Kidney epithelial cell (primary cell): Measurements from ENCODE around the gene PBX1. TPM values are rescaled to one million over a fixed set of nuclear protein-coding genes. Genes with fewer than 3 reads are reported as not detected.

Experiments used
- DNase-seq: peaks from one replicate; pipeline ENCODE4 v3.0.0-alpha.2; 2010; ENCODE audit warnings: low read depth
- H3K27me3 ChIP-seq: 2 replicates; pipeline ENCODE4 v1.6.0; 2011; ENCODE audit warnings: low read length; ENCODE audit not compliant: control insufficient read depth, insufficient read depth
- H3K36me3 ChIP-seq: 2 replicates; pipeline ENCODE4 v1.5.1; 2011; ENCODE audit warnings: low read length; ENCODE audit not compliant: control insufficient read depth, insufficient read depth
- H3K4me3 ChIP-seq: 2 replicates; pipeline ENCODE4 v1.5.1; 2011; ENCODE audit warnings: low read depth, mild to moderate bottlenecking, control low read depth, low read length
- CTCF ChIP-seq: IDR thresholded peaks from 2 replicates; pipeline ENCODE4 v1.5.1; 2011; ENCODE audit warnings: mild to moderate bottlenecking, moderate library complexity, low read length, control low read depth, inconsistent platforms; ENCODE audit not compliant: insufficient read depth, poor library complexity, severe bottlenecking
- total RNA-seq: library from RNA; depleted of rRNA; stranded (reverse); fragments of >200 nt; gene quantifications from 2 replicates; pipeline ENCODE4 v1.2.3, GENCODE V29; 2015

The PBX1 gene
- total RNA-seq, 1 donor from 2014 or later, result 5.7 TPM

- Histone ChIP-seq H3K27me3 (no peaks in the 10 kb centered on the region), H3K36me3 (no peaks in the 10 kb centered on the region), H3K4me3 (no peak overlapping the region)
- DNase-seq, result no peak
- no peak for TF ChIP-seq CTCF
Measured at GRCh38 chr1:164557270-164557669, 1.7 kb upstream of the PBX1 start.

GRCh38 chr1:164559342-164560051 lies 513 bp downstream of the PBX1 start:
- no peak for DNase-seq
- H3K4me3 ChIP-seq, result peak overlapping the region; percentile 73
- no peak for TF ChIP-seq CTCF

GRCh38 chr1:164560121-164560541 lies 1.1 kb downstream of the PBX1 start:
- no peak for DNase-seq
- peak overlapping the region; percentile 73 for H3K4me3 ChIP-seq

More at GRCh38 chr1:164559342-164560051, 513 bp downstream of the PBX1 start:
- H3K36me3 ChIP-seq, result no peaks in the 10 kb centered on the region
- no peaks in the 10 kb centered on the region for H3K27me3 ChIP-seq

GRCh38 chr1:164560556-164560955 lies 1.6 kb downstream of the PBX1 start:
- no peak for TF ChIP-seq CTCF
- H3K36me3 ChIP-seq, result no peaks in the 10 kb centered on the region
- no peaks in the 10 kb centered on the region for H3K27me3 ChIP-seq
- no peak for DNase-seq
- H3K4me3 ChIP-seq, result peak overlapping the region; percentile 73

More at GRCh38 chr1:164560121-164560541, 1.1 kb downstream of the PBX1 start:
- no peaks in the 10 kb centered on the region for H3K27me3 ChIP-seq
- no peaks in the 10 kb centered on the region for H3K36me3 ChIP-seq
- TF ChIP-seq CTCF, result no peak

- Histone ChIP-seq H3K36me3 (no peaks in the 10 kb centered on the region), H3K27me3 (no peaks in the 10 kb centered on the region), H3K4me3 (peak overlapping the region; percentile 73)
- TF ChIP-seq CTCF, result no peak
- no peak for DNase-seq
Measured at GRCh38 chr1:164561007-164561406, 2.0 kb downstream of the PBX1 start.

- peak overlapping the region; percentile 73 for H3K4me3 ChIP-seq
- TF ChIP-seq CTCF, result no peak
- no peak for DNase-seq
Measured at GRCh38 chr1:164561472-164561871, 2.5 kb downstream of the PBX1 start.

More at GRCh38 chr1:164561472-164561871, 2.5 kb downstream of the PBX1 start:
- Histone ChIP-seq H3K27me3 (no peaks in the 10 kb centered on the region), H3K36me3 (no peaks in the 10 kb centered on the region)
